ENCODE results near the gene KNSTRN. TPM values are rescaled to one million over a fixed set of nuclear protein-coding genes. Genes with fewer than 3 reads are reported as not detected.

Gene KNSTRN
- total and polyA plus RNA-seq, 4 experiments from 2014 or later: 1.0 to 8.8 (median 4.6) TPM

- intact Hi-C loops (cut with micrococcal nuclease): loop anchor here (1.0 to 5.0 kb wide), 4 partner anchors 23 to 1930 kb away; partner anchors contain the start of genes DISP2, FAM98B, INAFM2 and IVD
- ChIA-PET POLR2A (ENCODE audit: partially characterized antibody) (interaction anchor here (0.8 to 3.0 kb wide), 7 partner anchors 10 to 188 kb away, joined by 3 to 25 read pairs (median 3); partner anchors contain the start of genes IVD, PLCB2 and RPUSD2), CTCF (ENCODE audit: partially characterized antibody) (interaction anchor here (1.0 to 5.8 kb wide), 6 partner anchors 12 to 103 kb away, joined by 3 to 48 read pairs (median 4); no protein-coding TSS in a partner anchor)
- no peak overlapping the region for H3K4me3 ChIP-seq (ENCODE audit: low read length in 2 of 2)
- H3K4me1 ChIP-seq (ENCODE audit: insufficient read depth, low read length): peaks cover 11% of the 10 kb centered on the region
- no peak overlapping the region for H3K27ac ChIP-seq (ENCODE audit: low read depth, low read length)
- no peaks in the 10 kb centered on the region for H3K9me3 Mint-ChIP-seq
- no peaks in the 10 kb centered on the region for H3K9me3 ChIP-seq (ENCODE audit: control insufficient read depth in 1 of 2, low read length in 2 of 2)
- DNase-seq: no peak
- H3K27me3 ChIP-seq (ENCODE audit: insufficient read depth, low read length): no peaks in the 10 kb centered on the region
- H3K27me3 Mint-ChIP-seq: peaks cover 0 to 2% of the 10 kb centered on the region in 2 donors
- H3K36me3 Mint-ChIP-seq: peaks cover 5 to 9% of the 10 kb centered on the region in 2 donors
- H3K4me3 Mint-ChIP-seq: peak overlapping the region in 4 of 8 donors; percentile 92 to 99 (median 95)
- peaks cover 8% of the 10 kb centered on the region for H3K36me3 ChIP-seq (ENCODE audit: insufficient read depth, low read length)
- H3K4me1 Mint-ChIP-seq: peaks cover 10 to 20% (median 16%) of the 10 kb centered on the region in 4 donors
- H3K27ac Mint-ChIP-seq: peak overlapping the region in 3 of 7 donors; percentile 48 to 86 (median 53)
Observed at GRCh38 chr15:40381818-40382529, 547 bp upstream of the KNSTRN start.

- intact Hi-C loops (cut with micrococcal nuclease): no loop called here
- CTCF ChIA-PET (ENCODE audit: partially characterized antibody): interaction anchor here (0.9 to 1.7 kb wide), 4 partner anchors 19 to 121 kb away, joined by 3 to 4 read pairs (median 4); no protein-coding TSS in a partner anchor
Observed at GRCh38 chr15:40386480-40386879, 4.0 kb downstream of the KNSTRN start.

DNA sequence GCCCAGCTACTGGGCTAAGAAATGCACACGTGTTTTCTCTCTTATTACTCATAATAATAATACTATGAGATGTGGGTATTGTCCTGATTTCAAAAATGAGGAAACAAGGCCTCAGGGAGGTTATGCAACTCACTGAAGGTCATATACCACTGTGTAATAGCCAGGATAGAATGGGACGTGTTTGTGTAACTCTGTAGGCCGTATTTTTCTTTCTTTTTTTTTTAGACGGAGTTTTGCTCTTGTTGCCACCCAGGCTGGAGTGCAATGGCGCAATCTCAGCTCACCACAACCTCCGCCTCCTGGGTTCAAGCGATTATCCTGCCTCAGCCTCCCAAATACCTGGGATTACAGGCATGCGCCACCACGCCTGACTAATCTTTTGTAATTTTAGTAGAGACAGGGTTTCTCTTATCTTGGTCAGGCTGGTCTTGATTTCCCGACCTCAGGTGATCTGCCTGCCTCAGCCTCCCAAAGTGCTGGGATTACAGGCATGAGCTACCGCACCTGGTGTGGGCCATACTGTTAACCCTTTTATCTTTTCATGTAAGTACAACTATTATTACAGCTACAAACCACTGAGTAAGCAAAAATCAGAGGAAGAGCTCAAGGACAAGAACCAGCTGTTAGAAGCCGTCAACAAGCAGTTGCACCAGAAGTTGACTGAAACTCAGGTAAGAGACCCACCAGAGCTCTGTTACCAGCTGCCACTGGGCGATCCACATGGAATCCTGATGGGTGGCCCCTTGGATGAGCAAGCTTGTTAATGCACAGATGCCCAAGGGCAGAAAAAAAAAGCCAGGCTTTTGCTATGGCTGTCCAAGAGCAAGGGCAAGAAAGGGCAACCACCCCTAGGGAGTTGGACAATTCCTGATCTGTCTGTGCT, 6.7 kb downstream of the KNSTRN start:
- intact Hi-C loops (cut with micrococcal nuclease): no loop called here
- Histone ChIP-seq H3K4me1 (ENCODE audit: insufficient read depth, low read length) (no peaks in the 10 kb centered on the region), H3K4me3 (ENCODE audit: low read length in 2 of 2) (no peak overlapping the region), H3K27ac (ENCODE audit: low read depth, low read length) (no peak overlapping the region), H3K9me3 (ENCODE audit: control insufficient read depth in 1 of 2, low read length in 2 of 2) (no peaks in the 10 kb centered on the region), H3K36me3 (ENCODE audit: insufficient read depth, low read length) (peaks cover 17% of the 10 kb centered on the region), H3K27me3 (ENCODE audit: insufficient read depth, low read length) (no peaks in the 10 kb centered on the region)
- Mint-ChIP-seq H3K4me1 (peaks cover 0 to 5% (median 1%) of the 10 kb centered on the region in 4 donors), H3K9me3 (no peaks in the 10 kb centered on the region), H3K4me3 (no peak overlapping the region), H3K27ac (peak overlapping the region in 3 of 7 donors; percentile 32 to 51 (median 50)), H3K36me3 (peaks cover 44 to 48% of the 10 kb centered on the region in 2 donors), H3K27me3 (no peaks in the 10 kb centered on the region)
- no peak for DNase-seq
- ChIA-PET CTCF (ENCODE audit: partially characterized antibody) (interaction anchor here (0.8 to 2.6 kb wide), 2 partner anchors 9 to 19 kb away, joined by 3 to 12 read pairs; no protein-coding TSS in a partner anchor), POLR2A (ENCODE audit: partially characterized antibody) (interaction anchor here (0.8 to 1.1 kb wide), 2 partner anchors 9 to 28 kb away, joined by 3 read pairs; no protein-coding TSS in a partner anchor)

More at GRCh38 chr15:40386480-40386879, 4.0 kb downstream of the KNSTRN start:
- H3K9me3 Mint-ChIP-seq: no peaks in the 10 kb centered on the region
- Histone ChIP-seq H3K4me1 (ENCODE audit: insufficient read depth, low read length) (peaks cover 11% of the 10 kb centered on the region), H3K27ac (ENCODE audit: low read depth, low read length) (no peak overlapping the region), H3K27me3 (ENCODE audit: insufficient read depth, low read length) (no peaks in the 10 kb centered on the region), H3K9me3 (ENCODE audit: control insufficient read depth in 1 of 2, low read length in 2 of 2) (no peaks in the 10 kb centered on the region), H3K4me3 (ENCODE audit: low read length in 2 of 2) (no peak overlapping the region), H3K36me3 (ENCODE audit: insufficient read depth, low read length) (peaks cover 17% of the 10 kb centered on the region)
- POLR2A ChIA-PET (ENCODE audit: partially characterized antibody): no interaction called here
- H3K4me1 Mint-ChIP-seq: peaks cover 10 to 20% (median 15%) of the 10 kb centered on the region in 4 donors
- no peaks in the 10 kb centered on the region for H3K27me3 Mint-ChIP-seq
- DNase-seq: no peak
- H3K27ac Mint-ChIP-seq: no peak overlapping the region
- H3K4me3 Mint-ChIP-seq: no peak overlapping the region
- peaks cover 27 to 33% of the 10 kb centered on the region in 2 donors for H3K36me3 Mint-ChIP-seq

DNA sequence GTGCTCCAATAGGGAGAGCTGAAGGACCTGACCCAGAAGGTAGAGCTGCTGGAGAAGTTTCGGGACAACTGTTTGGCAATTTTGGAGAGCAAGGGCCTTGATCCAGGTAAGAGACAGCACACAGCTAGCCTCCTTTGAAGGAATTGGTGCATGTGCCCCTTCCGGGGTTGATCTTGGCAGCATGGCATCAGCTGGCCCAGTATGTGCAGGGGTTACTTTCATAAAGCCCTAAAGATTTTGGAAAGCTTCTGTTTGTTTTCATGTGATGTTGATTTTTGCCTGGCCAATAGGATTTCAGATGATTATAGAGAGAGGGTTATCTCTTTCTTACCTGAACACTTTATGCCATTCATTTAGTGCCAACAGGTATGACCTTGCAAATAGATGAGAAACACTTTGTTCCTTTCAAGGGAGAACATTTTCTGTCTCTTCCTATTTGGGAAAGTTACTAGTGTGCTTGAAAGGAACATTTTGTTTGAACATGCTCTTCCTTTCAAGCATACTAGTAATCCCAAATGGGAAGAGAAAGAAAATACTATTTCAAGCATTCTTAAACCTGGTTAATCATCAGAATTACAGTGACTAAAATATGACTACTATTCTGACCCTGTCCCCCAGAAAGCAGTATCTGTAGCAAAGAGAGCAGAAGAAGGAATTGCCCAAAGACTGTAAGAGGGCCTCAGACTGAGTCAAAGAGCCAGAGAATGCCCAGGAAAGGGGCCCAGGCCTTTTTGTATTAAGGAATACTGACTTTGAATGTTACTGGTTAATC, 7.5 kb downstream of the KNSTRN start:
- intact Hi-C loops (cut with micrococcal nuclease): no loop called here

DNA sequence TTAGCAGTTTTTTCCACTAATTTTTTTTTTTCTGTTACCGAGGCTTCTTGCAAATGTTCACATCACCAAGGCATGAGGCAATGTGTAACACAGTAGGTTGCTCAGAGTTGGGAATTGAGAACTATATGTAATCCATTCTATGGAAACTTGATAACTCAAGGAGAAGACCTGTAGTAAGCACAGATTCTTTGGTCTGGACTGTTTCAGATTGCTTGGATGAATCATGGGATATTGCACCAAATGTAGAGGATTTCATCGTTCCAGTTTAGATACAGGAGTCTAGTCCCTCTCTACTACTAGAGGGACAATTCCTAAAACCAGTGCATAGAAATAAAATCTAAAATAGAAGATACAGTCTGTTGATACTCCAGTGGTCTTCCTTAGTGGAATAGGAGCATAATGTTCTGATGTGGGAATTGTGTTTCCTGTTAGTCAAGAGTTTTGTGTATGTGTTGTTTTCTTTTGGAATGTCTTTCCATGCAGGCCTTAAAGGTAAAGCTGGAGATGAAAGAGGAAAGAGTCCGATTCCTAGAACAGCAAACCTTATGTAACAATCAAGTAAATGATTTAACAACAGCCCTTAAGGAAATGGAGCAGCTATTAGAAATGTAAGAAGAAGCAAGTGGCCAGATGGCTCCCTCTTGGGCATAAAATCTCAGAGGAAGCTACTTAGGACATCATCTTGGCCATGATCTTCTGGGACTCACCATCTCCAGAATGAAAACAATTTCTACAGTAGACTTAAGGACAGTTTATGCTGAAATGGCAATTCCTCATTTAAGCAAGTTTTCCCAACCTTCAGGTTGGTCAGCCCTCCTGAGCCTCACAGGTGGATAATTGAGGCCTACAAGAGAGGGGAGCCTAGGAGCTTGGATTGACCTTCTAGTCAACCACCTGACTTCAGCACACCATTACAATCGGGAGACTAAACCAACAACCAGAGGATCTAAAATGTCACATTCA, 10.7 kb downstream of the KNSTRN start:
- Mint-ChIP-seq H3K4me3 (no peak overlapping the region), H3K9me3 (no peaks in the 10 kb centered on the region), H3K27me3 (no peaks in the 10 kb centered on the region), H3K27ac (peak overlapping the region in 1 of 7 donors; percentile 20), H3K4me1 (peaks cover 3 to 8% (median 5%) of the 10 kb centered on the region in 4 donors), H3K36me3 (peaks cover 32 to 37% of the 10 kb centered on the region in 2 donors)
- intact Hi-C loops (cut with micrococcal nuclease): no loop called here
- H3K4me1 ChIP-seq (ENCODE audit: insufficient read depth, low read length): peaks cover 5% of the 10 kb centered on the region
- no peak overlapping the region for H3K27ac ChIP-seq (ENCODE audit: low read depth, low read length)
- POLR2A ChIA-PET (ENCODE audit: partially characterized antibody): no interaction called here
- CTCF ChIA-PET (ENCODE audit: partially characterized antibody): no interaction called here
- no peaks in the 10 kb centered on the region for H3K27me3 ChIP-seq (ENCODE audit: insufficient read depth, low read length)
- peaks cover 5% of the 10 kb centered on the region for H3K36me3 ChIP-seq (ENCODE audit: insufficient read depth, low read length)
- DNase-seq: no peak
- no peak overlapping the region for H3K4me3 ChIP-seq (ENCODE audit: low read length in 2 of 2)
- H3K9me3 ChIP-seq (ENCODE audit: control insufficient read depth in 1 of 2, low read length in 2 of 2): no peaks in the 10 kb centered on the region

More for the DNA sequence above, 7.5 kb downstream of the KNSTRN start:
- H3K27ac ChIP-seq (ENCODE audit: low read depth, low read length): no peak overlapping the region
- Mint-ChIP-seq H3K9me3 (no peaks in the 10 kb centered on the region), H3K27ac (peak overlapping the region in 4 of 7 donors; percentile 32 to 63 (median 50)), H3K27me3 (no peaks in the 10 kb centered on the region), H3K4me1 (no peaks in the 10 kb centered on the region), H3K36me3 (peaks cover 44 to 47% of the 10 kb centered on the region in 2 donors), H3K4me3 (no peak overlapping the region)
- ChIA-PET CTCF (ENCODE audit: partially characterized antibody) (interaction anchor here (0.8 to 2.6 kb wide), 2 partner anchors 8 to 20 kb away, joined by 3 to 12 read pairs; no protein-coding TSS in a partner anchor), POLR2A (ENCODE audit: partially characterized antibody) (interaction anchor here (0.8 to 1.1 kb wide), 2 partner anchors 8 to 27 kb away, joined by 3 read pairs; no protein-coding TSS in a partner anchor)
- H3K36me3 ChIP-seq (ENCODE audit: insufficient read depth, low read length): peaks cover 17% of the 10 kb centered on the region
- H3K4me3 ChIP-seq (ENCODE audit: low read length in 2 of 2): no peak overlapping the region
- H3K9me3 ChIP-seq (ENCODE audit: control insufficient read depth in 1 of 2, low read length in 2 of 2): no peaks in the 10 kb centered on the region
- no peak for DNase-seq
- no peaks in the 10 kb centered on the region for H3K4me1 ChIP-seq (ENCODE audit: insufficient read depth, low read length)
- no peaks in the 10 kb centered on the region for H3K27me3 ChIP-seq (ENCODE audit: insufficient read depth, low read length)

All from CD4-positive, alpha-beta memory T cell (primary cell).